H1 (cell line): ENCODE data around the gene ELMO1. TPM values are rescaled to one million over a fixed set of nuclear protein-coding genes. Genes with fewer than 3 reads are reported as not detected.

ENCODE experiments used
- JUND ChIP-seq: IDR thresholded peaks from 2 replicates; pipeline ENCODE4 v1.6.1; 2011; ENCODE audit warnings: mild to moderate bottlenecking, improper control_type of control experiment, low read length
- MAX ChIP-seq: IDR thresholded peaks from 2 replicates; pipeline ENCODE4 v1.6.1; 2012; ENCODE audit warnings: inconsistent platforms
- NANOG ChIP-seq: IDR thresholded peaks from 2 replicates; pipeline ENCODE4 v1.6.1; 2011; ENCODE audit warnings: low read length, low read depth, mild to moderate bottlenecking, inconsistent platforms; ENCODE audit not compliant: insufficient read depth, poor library complexity, severe bottlenecking
- SRF ChIP-seq: IDR thresholded peaks from 2 replicates; pipeline ENCODE4 v1.6.1; 2011; ENCODE audit warnings: mild to moderate bottlenecking, low read depth, low read length, moderate library complexity
- TAF7 ChIP-seq: optimal IDR thresholded peaks from 2 replicates; pipeline ENCODE3; 2011; ENCODE audit warnings: low read depth, mild to moderate bottlenecking, inconsistent platforms, low read length, moderate library complexity, borderline replicate concordance
- polyA plus RNA-seq, 7 experiments: library from polyadenylated mRNA; depleted of rRNA in 3 of 7; stranded (reverse) in 5 of 7; unstranded in 2 of 7; fragments of >200 nt in 5 of 7; fragments of 200-250 nt in 2 of 7; gene quantifications; 1 replicate in 5 of 7; 2 replicates in 1 of 7; 4 replicates in 1 of 7; pipeline versions ENCODE4 v1.2.1 to v1.2.3, GENCODE V29; 2011 to 2013; ENCODE audit warnings: missing spikeins in 2 of 7, mixed read lengths in 2 of 7
- total RNA-seq: library from RNA; stranded (reverse); fragmentation: NEBNext Ultra II Directional; extraction: Animal tissue kit (Norgen Biotek cat#: 25700); gene quantifications from 2 replicates; pipeline ENCODE4 v1.2.1, GENCODE V29; 2021
- TF ChIP-seq, protein P1 (sequence below): fragments of 300-600 bp; sonication (generic); IDR thresholded peaks from 2 replicates; pipeline ENCODE4 v1.7.1; 2012; ENCODE audit warnings: low read length, moderate library complexity, mild to moderate bottlenecking, inconsistent platforms; ENCODE audit not compliant: insufficient replicate concordance

The ELMO1 gene
- total and polyA plus RNA-seq, 2 of the 8 experiments (the other 6 are each of a cell fraction or from before 2014, with no cell fraction given), result 18.4 to 21.0 TPM

GRCh38 chr7:37037286-37037685 lies 411.4 kb downstream of the ELMO1 start (continued):
- TF ChIP-seq NANOG (no peak), SRF (no peak), JUND (no peak), TAF7 (no peak), MAX (no peak)
- TF ChIP-seq, protein P1, sequence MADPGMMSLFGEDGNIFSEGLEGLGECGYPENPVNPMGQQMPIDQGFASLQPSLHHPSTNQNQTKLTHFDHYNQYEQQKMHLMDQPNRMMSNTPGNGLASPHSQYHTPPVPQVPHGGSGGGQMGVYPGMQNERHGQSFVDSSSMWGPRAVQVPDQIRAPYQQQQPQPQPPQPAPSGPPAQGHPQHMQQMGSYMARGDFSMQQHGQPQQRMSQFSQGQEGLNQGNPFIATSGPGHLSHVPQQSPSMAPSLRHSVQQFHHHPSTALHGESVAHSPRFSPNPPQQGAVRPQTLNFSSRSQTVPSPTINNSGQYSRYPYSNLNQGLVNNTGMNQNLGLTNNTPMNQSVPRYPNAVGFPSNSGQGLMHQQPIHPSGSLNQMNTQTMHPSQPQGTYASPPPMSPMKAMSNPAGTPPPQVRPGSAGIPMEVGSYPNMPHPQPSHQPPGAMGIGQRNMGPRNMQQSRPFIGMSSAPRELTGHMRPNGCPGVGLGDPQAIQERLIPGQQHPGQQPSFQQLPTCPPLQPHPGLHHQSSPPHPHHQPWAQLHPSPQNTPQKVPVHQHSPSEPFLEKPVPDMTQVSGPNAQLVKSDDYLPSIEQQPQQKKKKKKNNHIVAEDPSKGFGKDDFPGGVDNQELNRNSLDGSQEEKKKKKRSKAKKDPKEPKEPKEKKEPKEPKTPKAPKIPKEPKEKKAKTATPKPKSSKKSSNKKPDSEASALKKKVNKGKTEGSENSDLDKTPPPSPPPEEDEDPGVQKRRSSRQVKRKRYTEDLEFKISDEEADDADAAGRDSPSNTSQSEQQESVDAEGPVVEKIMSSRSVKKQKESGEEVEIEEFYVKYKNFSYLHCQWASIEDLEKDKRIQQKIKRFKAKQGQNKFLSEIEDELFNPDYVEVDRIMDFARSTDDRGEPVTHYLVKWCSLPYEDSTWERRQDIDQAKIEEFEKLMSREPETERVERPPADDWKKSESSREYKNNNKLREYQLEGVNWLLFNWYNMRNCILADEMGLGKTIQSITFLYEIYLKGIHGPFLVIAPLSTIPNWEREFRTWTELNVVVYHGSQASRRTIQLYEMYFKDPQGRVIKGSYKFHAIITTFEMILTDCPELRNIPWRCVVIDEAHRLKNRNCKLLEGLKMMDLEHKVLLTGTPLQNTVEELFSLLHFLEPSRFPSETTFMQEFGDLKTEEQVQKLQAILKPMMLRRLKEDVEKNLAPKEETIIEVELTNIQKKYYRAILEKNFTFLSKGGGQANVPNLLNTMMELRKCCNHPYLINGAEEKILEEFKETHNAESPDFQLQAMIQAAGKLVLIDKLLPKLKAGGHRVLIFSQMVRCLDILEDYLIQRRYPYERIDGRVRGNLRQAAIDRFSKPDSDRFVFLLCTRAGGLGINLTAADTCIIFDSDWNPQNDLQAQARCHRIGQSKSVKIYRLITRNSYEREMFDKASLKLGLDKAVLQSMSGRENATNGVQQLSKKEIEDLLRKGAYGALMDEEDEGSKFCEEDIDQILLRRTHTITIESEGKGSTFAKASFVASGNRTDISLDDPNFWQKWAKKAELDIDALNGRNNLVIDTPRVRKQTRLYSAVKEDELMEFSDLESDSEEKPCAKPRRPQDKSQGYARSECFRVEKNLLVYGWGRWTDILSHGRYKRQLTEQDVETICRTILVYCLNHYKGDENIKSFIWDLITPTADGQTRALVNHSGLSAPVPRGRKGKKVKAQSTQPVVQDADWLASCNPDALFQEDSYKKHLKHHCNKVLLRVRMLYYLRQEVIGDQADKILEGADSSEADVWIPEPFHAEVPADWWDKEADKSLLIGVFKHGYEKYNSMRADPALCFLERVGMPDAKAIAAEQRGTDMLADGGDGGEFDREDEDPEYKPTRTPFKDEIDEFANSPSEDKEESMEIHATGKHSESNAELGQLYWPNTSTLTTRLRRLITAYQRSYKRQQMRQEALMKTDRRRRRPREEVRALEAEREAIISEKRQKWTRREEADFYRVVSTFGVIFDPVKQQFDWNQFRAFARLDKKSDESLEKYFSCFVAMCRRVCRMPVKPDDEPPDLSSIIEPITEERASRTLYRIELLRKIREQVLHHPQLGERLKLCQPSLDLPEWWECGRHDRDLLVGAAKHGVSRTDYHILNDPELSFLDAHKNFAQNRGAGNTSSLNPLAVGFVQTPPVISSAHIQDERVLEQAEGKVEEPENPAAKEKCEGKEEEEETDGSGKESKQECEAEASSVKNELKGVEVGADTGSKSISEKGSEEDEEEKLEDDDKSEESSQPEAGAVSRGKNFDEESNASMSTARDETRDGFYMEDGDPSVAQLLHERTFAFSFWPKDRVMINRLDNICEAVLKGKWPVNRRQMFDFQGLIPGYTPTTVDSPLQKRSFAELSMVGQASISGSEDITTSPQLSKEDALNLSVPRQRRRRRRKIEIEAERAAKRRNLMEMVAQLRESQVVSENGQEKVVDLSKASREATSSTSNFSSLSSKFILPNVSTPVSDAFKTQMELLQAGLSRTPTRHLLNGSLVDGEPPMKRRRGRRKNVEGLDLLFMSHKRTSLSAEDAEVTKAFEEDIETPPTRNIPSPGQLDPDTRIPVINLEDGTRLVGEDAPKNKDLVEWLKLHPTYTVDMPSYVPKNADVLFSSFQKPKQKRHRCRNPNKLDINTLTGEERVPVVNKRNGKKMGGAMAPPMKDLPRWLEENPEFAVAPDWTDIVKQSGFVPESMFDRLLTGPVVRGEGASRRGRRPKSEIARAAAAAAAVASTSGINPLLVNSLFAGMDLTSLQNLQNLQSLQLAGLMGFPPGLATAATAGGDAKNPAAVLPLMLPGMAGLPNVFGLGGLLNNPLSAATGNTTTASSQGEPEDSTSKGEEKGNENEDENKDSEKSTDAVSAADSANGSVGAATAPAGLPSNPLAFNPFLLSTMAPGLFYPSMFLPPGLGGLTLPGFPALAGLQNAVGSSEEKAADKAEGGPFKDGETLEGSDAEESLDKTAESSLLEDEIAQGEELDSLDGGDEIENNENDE, result no peak
- TF ChIP-seq, all 59 proteins: peak for 0
